HepG2 (cell line): ENCODE results near the gene GPSM1. TPM values are rescaled to one million over a fixed set of nuclear protein-coding genes. Genes with fewer than 3 reads are reported as not detected.
A peak's percentile ranks its signal among the peaks of the same experiment; 100 is the strongest.

ENCODE experiments used
- ATAC-seq: fragments of 200-7000 bp; cut with Tn5 transposase; 3 replicates; pipeline ENCODE4 v1.9.1; 2020; ENCODE audit warnings: mild to moderate bottlenecking, moderate library complexity
- BruUV-seq: library from RNA; stranded (reverse); fragments of 400-500 nt; replicated peaks from 2 replicates; lab custom pipeline; 2021; lab: Mats Ljungman, UMichigan
- CTCF ChIA-PET: fragments of 300-600 bp; formaldehyde crosslinking; extraction: SDS; loops from one replicate; lab custom pipeline; 2021; ENCODE audit warnings: low total read pairs, inconsistent platforms, low intra/inter-chr PET ratio; lab: Yijun Ruan, JAX
- POLR2A ChIA-PET: fragments of 350-600 bp; sonication (Branson Sonifier 250); formaldehyde crosslinking; loops from one replicate; lab custom pipeline; 2020; ENCODE audit warnings: antibody characterized with exemption, inconsistent platforms; lab: Yijun Ruan, JAX
- DNase-seq: peaks from one replicate; pipeline ENCODE4 v3.0.0-alpha.2; 2015; ENCODE audit warnings: low spot score
- FAIRE-seq: peaks from 3 replicates; lab custom pipeline; 2011; peaks lifted over from hg19 to GRCh38; lab: Jason Lieb, UNC
- H2AFZ ChIP-seq: one replicate; pipeline ENCODE4 v1.6.1; 2011; ENCODE audit warnings: low read length, inconsistent platforms
- H3K27ac ChIP-seq: fragments of 300-600 bp; 3 replicates; pipeline ENCODE4 v1.8.0; 2011; ENCODE audit warnings: mixed run types, mild to moderate bottlenecking, mixed read lengths, low read length, inconsistent platforms; ENCODE audit not compliant: insufficient read depth; ENCODE audit errors: extremely low read length
- H3K27me3 ChIP-seq, 2 experiments: fragments of 200-600 bp in 1 of 2; 2 replicates in 1 of 2; 3 replicates in 1 of 2; pipeline versions ENCODE4 v1.6.0 to v1.8.0; 2011; ENCODE audit warnings: low read length in 2 of 2, mild to moderate bottlenecking in 2 of 2, moderate library complexity in 2 of 2, inconsistent platforms in 1 of 2; ENCODE audit not compliant: insufficient read depth in 2 of 2, control insufficient read depth in 1 of 2
- H3K36me3 ChIP-seq, 2 experiments: fragments of 200-600 bp in 1 of 2; replicated peaks in 1 of 2; 2 replicates in 1 of 2; 3 replicates in 1 of 2; pipeline versions ENCODE4 v1.5.1 to v1.8.0; 2011; ENCODE audit warnings: low read length in 2 of 2, inconsistent platforms in 1 of 2; ENCODE audit not compliant: insufficient read depth in 2 of 2, control insufficient read depth in 1 of 2
- H3K4me1 ChIP-seq: 2 replicates; pipeline ENCODE4 v1.5.1; 2012; ENCODE audit warnings: low read length, inconsistent platforms; ENCODE audit not compliant: insufficient read depth
- H3K4me2 ChIP-seq: 2 replicates; pipeline ENCODE4 v1.6.0; 2011; ENCODE audit warnings: low read depth, low read length, inconsistent platforms
- H3K4me3 ChIP-seq, 3 experiments: fragments of 200-600 bp in 1 of 3; sonication (generic), shearing (Covaris generic) in 1 of 3; replicated peaks in 1 of 3; 2 replicates each; pipeline ENCODE4 v1.5.1; 2011 to 2016; ENCODE audit warnings: low read length in 3 of 3, inconsistent platforms in 2 of 3, low read depth in 2 of 3, mild to moderate bottlenecking in 2 of 3, control low read depth in 1 of 3, mixed read lengths in 1 of 3; ENCODE audit not compliant: insufficient read depth in 1 of 3
- H3K79me2 ChIP-seq: one replicate; pipeline ENCODE4 v1.6.1; 2011; ENCODE audit warnings: low read length, inconsistent platforms; ENCODE audit not compliant: insufficient read depth
- H3K9ac ChIP-seq: 2 replicates; pipeline ENCODE4 v1.6.0; 2011; ENCODE audit warnings: mild to moderate bottlenecking, low read depth, low read length, inconsistent platforms; ENCODE audit not compliant: insufficient read depth
- H3K9me3 ChIP-seq: 2 replicates; pipeline ENCODE4 v1.5.1; 2012; ENCODE audit warnings: mild to moderate bottlenecking, low read length
- H4K20me1 ChIP-seq: 2 replicates; pipeline ENCODE4 v1.6.0; 2011; ENCODE audit warnings: inconsistent platforms, mild to moderate bottlenecking, low read length, moderate library complexity; ENCODE audit not compliant: insufficient read depth
- AGO2 ChIP-seq: fragments of 200-400 bp; formaldehyde crosslinking; optimal IDR thresholded peaks from 2 replicates; pipeline ENCODE3; 2017; ENCODE audit warnings: mild to moderate bottlenecking, low read depth, low read length, moderate library complexity
- CHD2 ChIP-seq: IDR thresholded peaks from 2 replicates; pipeline ENCODE4 v1.6.1; 2011; ENCODE audit warnings: low read depth, low read length, improper control_type of control experiment
- DBP ChIP-seq: sonication (generic); formaldehyde crosslinking; IDR thresholded peaks from 2 replicates; pipeline ENCODE4 v1.4.0; 2020; ENCODE audit warnings: missing genetic modification reagents; ENCODE audit errors: not compliant biosample characterization
- MEF2D ChIP-seq: sonication (generic); formaldehyde crosslinking; IDR thresholded peaks from 2 replicates; pipeline ENCODE4 v1.5.1; 2020; ENCODE audit warnings: mild to moderate bottlenecking, missing genetic modification reagents
- NFATC3 ChIP-seq: sonication (generic); formaldehyde crosslinking; IDR thresholded peaks from 2 replicates; pipeline ENCODE4 v1.5.1; 2020; ENCODE audit warnings: mild to moderate bottlenecking, missing genetic modification reagents
- NFYC ChIP-seq: IDR thresholded peaks from 2 replicates; pipeline ENCODE4 v1.6.1; 2016; ENCODE audit warnings: missing genetic modification reagents, missing compliant biosample characterization
- PATZ1 ChIP-seq: sonication (generic); formaldehyde crosslinking; IDR thresholded peaks from 2 replicates; pipeline ENCODE4 v1.4.0; 2020; ENCODE audit warnings: missing genetic modification reagents
- ZNF326 ChIP-seq: sonication (generic); formaldehyde crosslinking; IDR thresholded peaks from 2 replicates; pipeline ENCODE4 v1.4.0; 2020; ENCODE audit warnings: missing genetic modification reagents, borderline replicate concordance
- ZNF607 ChIP-seq: sonication (generic); formaldehyde crosslinking; IDR thresholded peaks from 2 replicates; pipeline ENCODE4 v1.5.1; 2020; ENCODE audit warnings: missing genetic modification reagents, mild to moderate bottlenecking, borderline replicate concordance
- WGBS: methylation state at CpG from one replicate; pipeline ENCODE4 v1.1.6; 2017; ENCODE audit warnings: low lambda C conversion rate; 5-methylcytosine and 5-hydroxymethylcytosine counted together
- in situ Hi-C: cut with HindIII; loops from 2 replicates; pipeline ENCODE4 v1.10.0; 2017; ENCODE audit warnings: low pct_unique_long_range_greater_than_20kb; ENCODE audit not compliant: extremely low pct_ligation_motif_present
- intact Hi-C: fragments of 100-400 bp; cut with micrococcal nuclease; formaldehyde crosslinking; loops from one replicate; pipeline ENCODE4 v1.10.0; 2022; ENCODE audit not compliant: unreplicated experiment
- polyA plus RNA-seq, 8 experiments: library from polyadenylated mRNA; depleted of rRNA in 3 of 8; stranded (reverse) in 7 of 8; unstranded in 1 of 8; fragments of >200 nt; fragmentation: Illumina TruSeq in 4 of 8; extraction: Trizol in 4 of 8; gene quantifications; 2 replicates each; pipeline versions ENCODE4 v1.2.1 to v1.2.3, GENCODE V29; 2011 to 2016; ENCODE audit warnings: low read depth in 4 of 8, missing spikeins in 1 of 8, mixed read lengths in 1 of 8; ENCODE audit not compliant: insufficient read depth in 1 of 8
- total RNA-seq, 5 experiments: library from RNA; depleted of rRNA; stranded (reverse); fragments of >200 nt; fragmentation: Illumina TruSeq; extraction: Trizol; gene quantifications; 2 replicates each; pipeline ENCODE4 v1.2.3, GENCODE V29; 2016; ENCODE audit warnings: low read depth in 1 of 5

Gene GPSM1
- total and polyA plus RNA-seq, 2 of the 13 experiments (the other 11 are each of a cell fraction or from before 2014, with no cell fraction given) = 1.0 to 2.4 TPM

DNA sequence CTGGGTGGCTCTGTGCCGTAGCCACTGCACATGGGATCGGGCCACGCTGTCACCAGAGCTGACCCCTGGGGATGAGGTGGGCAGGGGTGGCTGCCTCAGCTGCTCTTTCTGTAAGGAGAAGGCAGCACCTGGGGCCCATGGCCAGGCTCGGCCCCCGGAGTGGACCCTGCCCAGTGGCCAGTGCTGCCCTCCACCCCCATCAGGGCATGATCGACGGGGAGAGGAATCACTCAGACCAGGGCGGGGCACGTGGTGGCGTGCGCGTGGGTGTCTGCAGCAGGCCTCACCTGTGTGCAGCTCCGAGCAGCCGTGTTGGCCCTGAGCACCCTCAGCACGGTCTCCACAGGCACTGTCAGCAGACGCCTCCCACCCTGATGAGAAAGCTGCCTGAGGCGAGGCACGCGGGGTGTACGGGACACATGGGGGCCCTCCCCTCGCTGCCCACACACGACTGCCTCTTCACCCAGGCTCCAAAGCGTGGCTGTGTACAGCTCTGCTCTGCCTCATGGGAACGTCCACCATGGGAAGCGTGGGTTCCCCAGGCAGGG, 54.7 kb downstream of the GPSM1 start:
- ChIA-PET CTCF (no interaction called here), POLR2A (interaction anchor here (1.3 kb wide), 1 partner anchor 19 kb away, joined by 3 read pairs; the partner anchor contains the start of gene DNLZ)
- in situ Hi-C loops = no loop called here
- no peaks in the 10 kb centered on the region for H4K20me1 ChIP-seq
- no peak for FAIRE-seq
- DNase-seq = no peak
- H3K27ac ChIP-seq = no peak overlapping the region
- H3K4me2 ChIP-seq = no peak overlapping the region
- 94% methylated on average over 19 of the region's 25 CpGs for WGBS
- H3K36me3 ChIP-seq = peaks cover 22 to 48% of the 10 kb centered on the region in 2 experiments; a peak in 3 of 5 replicates
- no peak for ATAC-seq
- no TSS peak for BruUV-seq
- H3K9me3 ChIP-seq = no peaks in the 10 kb centered on the region
- no peak overlapping the region for H3K4me3 ChIP-seq
- no peaks in the 10 kb centered on the region for H3K27me3 ChIP-seq
- no peak overlapping the region for H2AFZ ChIP-seq
- no peak for TF ChIP-seq DBP
- TF ChIP-seq NFATC3 (CRISPR knock-in tag) = no peak
- no peak for TF ChIP-seq PATZ1 (CRISPR knock-in tag)
- TF ChIP-seq NFYC = no peak
- TF ChIP-seq ZNF326 (CRISPR knock-in tag) = no peak
- TF ChIP-seq CHD2 = no peak
- no peak for TF ChIP-seq ZNF607 (CRISPR knock-in tag)
- TF ChIP-seq AGO2 = peak; percentile 42
- TF ChIP-seq MEF2D (CRISPR knock-in tag) = no peak
- TF ChIP-seq, all 625 proteins: peak for 1
- intact Hi-C loops = no loop called here
- Histone ChIP-seq H3K4me1 (0 out of 2 replicates have a peak, but pooled peaks cover 7% of the 10 kb centered on the region), H3K79me2 (no peaks in the 10 kb centered on the region), H3K9ac (no peak overlapping the region)
